Activated CD4-positive, alpha-beta memory T cell treated with anti-CD3 and anti-CD28 coated beads for 36 hours (primary cell): Measurements from ENCODE around the gene SCYGR7. TPM values are rescaled to one million over a fixed set of nuclear protein-coding genes. Genes with fewer than 3 reads are reported as not detected.

ENCODE experiments used
- CTCF ChIA-PET: fragments of 350-600 bp; sonication (Branson Sonifier 250); formaldehyde crosslinking; loops from one replicate; lab custom pipeline; 2021; ENCODE audit warnings: antibody characterized with exemption, inconsistent platforms; lab: Charles Lee
- POLR2A ChIA-PET: fragments of 350-600 bp; sonication (Branson Sonifier 250); formaldehyde crosslinking; loops from one replicate; lab custom pipeline; 2021; ENCODE audit warnings: antibody characterized with exemption; lab: Charles Lee
- DNase-seq: peaks from one replicate; pipeline ENCODE4 v3.0.0-alpha.2; 2020
- H3K27ac Mint-ChIP-seq: one replicate; pipeline ENCODE4 v1.8.0; 2021; ENCODE audit warnings: mixed read lengths
- H3K27me3 Mint-ChIP-seq: one replicate; pipeline ENCODE4 v1.8.0; 2021; ENCODE audit warnings: mixed read lengths
- H3K36me3 Mint-ChIP-seq: one replicate; pipeline ENCODE4 v1.8.0; 2021; ENCODE audit warnings: mixed read lengths
- H3K4me1 Mint-ChIP-seq: one replicate; pipeline ENCODE4 v1.8.0; 2021; ENCODE audit warnings: low read depth, mixed read lengths
- H3K4me3 Mint-ChIP-seq: one replicate; pipeline ENCODE4 v1.8.0; 2021; ENCODE audit warnings: mild to moderate bottlenecking, mixed read lengths
- H3K9me3 Mint-ChIP-seq: one replicate; pipeline ENCODE4 v1.8.0; 2021; ENCODE audit warnings: mixed read lengths
- intact Hi-C: fragments of 100-400 bp; cut with micrococcal nuclease; formaldehyde crosslinking; loops from one replicate; pipeline ENCODE4 v1.15.1; 2023
- total RNA-seq, 2 experiments: library from RNA; stranded (reverse); gene quantifications; one replicate each; pipeline ENCODE4 v1.2.3, GENCODE V29; 2021

Gene SCYGR7, protein sequence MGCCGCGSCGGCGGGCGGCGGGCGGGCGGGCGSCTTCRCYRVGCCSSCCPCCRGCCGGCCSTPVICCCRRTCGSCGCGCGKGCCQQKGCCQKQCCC
- total RNA-seq: not detected

DNA sequence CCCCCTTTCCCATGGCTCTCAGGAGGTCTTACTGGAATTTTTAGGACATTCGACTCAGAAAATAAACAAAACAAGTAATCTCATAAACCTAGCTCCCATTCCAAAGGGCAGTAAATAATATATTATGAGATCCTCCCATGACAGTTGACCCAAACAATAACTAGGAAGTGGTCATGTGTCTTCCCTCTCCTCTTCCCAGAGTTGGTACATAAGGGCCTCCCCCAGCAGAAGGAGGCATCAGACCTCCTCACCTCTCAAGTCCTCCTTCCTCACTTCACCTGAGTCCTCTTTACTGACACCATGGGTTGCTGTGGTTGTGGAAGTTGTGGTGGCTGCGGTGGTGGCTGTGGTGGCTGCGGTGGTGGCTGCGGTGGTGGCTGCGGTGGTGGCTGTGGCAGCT is at the start of gene SCYGR7:
SCYGR7 (plus strand) TSS at position 301 of the 400 bp plus-strand sequence; CDS start at position 301, 0 bp downstream.
- Mint-ChIP-seq H3K4me3 (no peak within 1 kb of the TSS), H3K9me3 (no peaks in the 10 kb centered on the region), H3K36me3 (no peaks in the 10 kb centered on the region), H3K4me1 (no peaks in the 10 kb centered on the region), H3K27ac (no peak within 1 kb of the TSS), H3K27me3 (peaks cover 10% of the 10 kb centered on the region)
- POLR2A ChIA-PET: no interaction called here
- no peak for DNase-seq
- CTCF ChIA-PET: no interaction called here
- intact Hi-C loops: no loop called here

DNA sequence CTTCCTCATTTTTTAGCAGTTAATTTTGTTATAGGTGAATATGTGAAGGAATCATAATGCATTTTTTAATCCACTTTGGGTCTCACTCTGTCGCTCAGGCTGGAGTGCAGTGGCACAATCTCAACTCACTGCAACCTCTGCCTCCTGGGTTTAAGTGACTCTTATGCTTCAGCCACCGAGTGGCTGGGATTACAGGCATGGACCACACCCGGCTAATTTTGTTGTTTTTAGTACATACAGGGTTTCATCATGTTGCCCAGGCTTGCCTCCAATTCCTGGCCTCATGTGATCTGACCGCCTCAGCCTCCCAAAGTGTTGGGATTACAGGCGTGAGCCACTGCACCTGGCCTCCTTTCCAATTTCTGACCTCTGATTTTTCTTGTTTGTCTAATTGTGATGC is 43.9 kb upstream of the SCYGR7 start:
- Mint-ChIP-seq H3K4me3 (no peak overlapping the region), H3K27me3 (peaks cover 6% of the 10 kb centered on the region)
- POLR2A ChIA-PET: no interaction called here

DNA sequence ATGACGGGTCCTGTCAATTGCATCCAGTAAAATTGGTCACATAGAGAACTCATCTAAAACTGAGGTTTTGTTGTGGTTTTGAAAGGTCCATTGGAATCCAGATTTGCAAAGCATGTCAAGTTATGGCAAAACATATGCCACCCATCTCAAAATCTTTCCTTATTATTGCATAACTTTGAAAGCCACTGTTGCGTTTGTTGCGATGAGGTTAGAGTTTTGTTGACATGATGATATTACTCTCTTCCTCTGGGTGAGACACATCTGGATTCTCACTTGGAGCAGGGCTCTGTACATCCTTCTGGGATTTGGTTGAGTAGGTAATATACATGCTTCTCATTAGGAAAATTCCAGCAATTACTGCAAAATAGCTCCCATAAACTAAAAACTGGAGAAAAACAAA is 40.9 kb upstream of the SCYGR7 start:
- no peaks in the 10 kb centered on the region for H3K9me3 Mint-ChIP-seq
- intact Hi-C loops: no loop called here

More for the DNA sequence above, 43.9 kb upstream of the SCYGR7 start:
- Mint-ChIP-seq H3K27ac (no peak overlapping the region), H3K36me3 (no peaks in the 10 kb centered on the region), H3K9me3 (no peaks in the 10 kb centered on the region), H3K4me1 (no peaks in the 10 kb centered on the region)
- intact Hi-C loops: no loop called here
- no peak for DNase-seq
- CTCF ChIA-PET: no interaction called here

GRCh38 chr2:227696990-227697679 is 31.0 kb upstream of the SCYGR7 start:
- no peak overlapping the region for H3K4me3 Mint-ChIP-seq
- no peak overlapping the region for H3K27ac Mint-ChIP-seq
- no peaks in the 10 kb centered on the region for H3K9me3 Mint-ChIP-seq
- ChIA-PET POLR2A (no interaction called here), CTCF (interaction anchor here (0.7 to 1.4 kb wide), 3 partner anchors 40 to 77 kb away, joined by 3 to 6 read pairs (median 4); no protein-coding TSS in a partner anchor)
- H3K4me1 Mint-ChIP-seq: no peaks in the 10 kb centered on the region
- peaks cover 5% of the 10 kb centered on the region for H3K27me3 Mint-ChIP-seq
- DNase-seq: no peak
- intact Hi-C loops: no loop called here
- H3K36me3 Mint-ChIP-seq: no peaks in the 10 kb centered on the region

More for the DNA sequence above, 40.9 kb upstream of the SCYGR7 start:
- DNase-seq: no peak
- Mint-ChIP-seq H3K36me3 (no peaks in the 10 kb centered on the region), H3K27me3 (peaks cover 12% of the 10 kb centered on the region), H3K4me3 (no peak overlapping the region), H3K27ac (no peak overlapping the region), H3K4me1 (no peaks in the 10 kb centered on the region)
- ChIA-PET CTCF (no interaction called here), POLR2A (no interaction called here)

DNA sequence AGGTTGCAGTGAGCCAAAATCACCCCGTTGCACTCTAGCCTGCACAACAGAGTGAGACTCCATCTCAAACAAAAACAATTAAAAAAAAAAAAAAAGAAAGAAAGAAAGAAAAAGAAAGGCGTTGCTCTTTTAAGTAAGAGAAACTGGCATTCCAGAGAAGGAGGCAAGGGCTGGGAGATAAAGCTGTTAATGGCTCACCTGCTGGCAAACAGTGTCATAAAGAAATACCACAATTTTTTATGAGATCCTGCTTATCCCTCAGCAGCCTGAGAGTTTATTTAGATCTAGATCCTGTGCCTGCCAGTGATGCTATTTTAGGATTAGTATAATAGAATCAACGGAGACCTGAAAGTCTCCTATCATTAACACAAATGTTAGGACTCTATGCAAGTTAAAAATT is 26.6 kb upstream of the SCYGR7 start:
- Mint-ChIP-seq H3K27me3 (peaks cover 15% of the 10 kb centered on the region), H3K4me1 (no peaks in the 10 kb centered on the region), H3K9me3 (no peaks in the 10 kb centered on the region), H3K27ac (no peak overlapping the region), H3K4me3 (no peak overlapping the region), H3K36me3 (no peaks in the 10 kb centered on the region)
- POLR2A ChIA-PET: no interaction called here
- CTCF ChIA-PET: no interaction called here
- intact Hi-C loops: no loop called here
- no peak for DNase-seq

GRCh38 chr2:227703280-227703732 is 24.8 kb upstream of the SCYGR7 start:
- intact Hi-C loops: no loop called here
- POLR2A ChIA-PET: no interaction called here
- Mint-ChIP-seq H3K27me3 (peaks cover 17% of the 10 kb centered on the region), H3K36me3 (no peaks in the 10 kb centered on the region), H3K27ac (no peak overlapping the region), H3K9me3 (no peaks in the 10 kb centered on the region), H3K4me1 (no peaks in the 10 kb centered on the region), H3K4me3 (no peak overlapping the region)
- DNase-seq: no peak
- CTCF ChIA-PET: no interaction called here

GRCh38 chr2:227703961-227704360 is 24.2 kb upstream of the SCYGR7 start:
- DNase-seq: no peak
- intact Hi-C loops: no loop called here
- peaks cover 18% of the 10 kb centered on the region for H3K27me3 Mint-ChIP-seq
- H3K36me3 Mint-ChIP-seq: no peaks in the 10 kb centered on the region
- no peak overlapping the region for H3K27ac Mint-ChIP-seq
- ChIA-PET CTCF (no interaction called here), POLR2A (no interaction called here)
- H3K9me3 Mint-ChIP-seq: no peaks in the 10 kb centered on the region
- no peaks in the 10 kb centered on the region for H3K4me1 Mint-ChIP-seq
- no peak overlapping the region for H3K4me3 Mint-ChIP-seq

DNA sequence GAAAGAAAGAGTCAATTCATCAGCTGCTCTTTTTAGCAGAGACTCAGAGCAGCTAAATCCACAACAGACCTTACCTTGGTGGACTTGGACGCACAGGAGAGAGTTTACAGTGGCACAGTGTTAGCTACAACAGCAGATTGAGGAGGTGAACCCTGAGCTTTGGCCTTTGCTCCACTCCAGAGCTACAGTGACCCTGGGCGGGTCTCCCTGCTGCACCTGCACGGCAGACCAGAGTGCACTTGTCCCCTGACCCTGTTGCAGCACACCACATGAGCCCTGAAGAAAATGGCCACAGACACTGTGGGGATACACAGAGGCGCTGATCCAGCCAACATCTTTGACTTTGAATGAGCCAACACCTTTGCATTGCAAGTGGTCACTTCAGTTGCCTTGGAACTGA is 21.3 kb upstream of the SCYGR7 start:
- ChIA-PET CTCF (no interaction called here), POLR2A (no interaction called here)
- DNase-seq: no peak
- Mint-ChIP-seq H3K27ac (no peak overlapping the region), H3K4me3 (no peak overlapping the region), H3K27me3 (peaks cover 19% of the 10 kb centered on the region), H3K4me1 (no peaks in the 10 kb centered on the region), H3K9me3 (no peaks in the 10 kb centered on the region), H3K36me3 (no peaks in the 10 kb centered on the region)
- intact Hi-C loops: no loop called here

DNA sequence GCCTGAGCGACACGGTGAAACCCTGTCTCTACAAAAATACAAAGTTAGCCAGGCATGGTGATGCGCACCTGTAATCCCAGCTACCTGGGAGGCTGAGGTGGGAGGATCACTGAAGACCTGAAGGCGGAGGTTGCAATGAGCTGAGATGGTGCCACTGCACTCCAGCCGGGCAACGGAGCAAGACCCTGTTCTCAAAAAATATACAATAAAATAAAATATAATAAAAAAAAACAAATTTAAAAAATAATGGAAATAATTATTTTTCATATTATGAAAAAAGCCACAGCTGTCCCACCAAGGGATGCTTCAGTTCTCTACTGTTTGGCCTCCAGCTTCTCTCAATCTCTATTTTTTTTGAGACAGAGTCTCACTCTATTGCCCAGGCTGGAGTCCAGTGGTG is 20.7 kb upstream of the SCYGR7 start:
- Mint-ChIP-seq H3K27me3 (peaks cover 19% of the 10 kb centered on the region), H3K27ac (no peak overlapping the region), H3K9me3 (no peaks in the 10 kb centered on the region), H3K4me3 (no peak overlapping the region), H3K36me3 (no peaks in the 10 kb centered on the region), H3K4me1 (no peaks in the 10 kb centered on the region)
- DNase-seq: no peak
- ChIA-PET POLR2A (no interaction called here), CTCF (no interaction called here)
- intact Hi-C loops: no loop called here

GRCh38 chr2:227710986-227711385 is 17.1 kb upstream of the SCYGR7 start:
- intact Hi-C loops: no loop called here
- ChIA-PET CTCF (no interaction called here), POLR2A (no interaction called here)
- H3K4me1 Mint-ChIP-seq: no peaks in the 10 kb centered on the region
- H3K27ac Mint-ChIP-seq: no peak overlapping the region
- no peaks in the 10 kb centered on the region for H3K9me3 Mint-ChIP-seq
- DNase-seq: no peak
- no peak overlapping the region for H3K4me3 Mint-ChIP-seq
- peaks cover 8% of the 10 kb centered on the region for H3K27me3 Mint-ChIP-seq
- H3K36me3 Mint-ChIP-seq: no peaks in the 10 kb centered on the region

DNA sequence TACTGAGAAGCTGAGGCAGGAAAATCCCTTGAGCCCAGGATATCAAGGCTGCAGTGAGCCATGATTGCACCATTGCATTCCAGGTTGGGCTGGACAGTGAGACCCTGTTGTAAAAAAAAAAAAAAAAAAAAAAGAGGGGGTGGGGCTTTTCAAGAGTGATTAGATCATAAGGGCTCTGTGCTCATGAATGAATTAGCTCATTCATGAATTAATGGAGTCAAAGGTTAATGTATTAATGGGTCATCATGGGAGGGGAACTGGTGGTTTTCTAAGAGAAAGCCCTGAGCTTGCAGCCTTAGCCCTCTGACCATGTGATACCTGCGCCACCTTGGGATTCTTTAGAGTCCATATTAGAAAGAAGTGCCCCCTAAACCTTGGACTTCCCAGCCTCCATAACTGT is 14.8 kb upstream of the SCYGR7 start:
- intact Hi-C loops: no loop called here
- Mint-ChIP-seq H3K4me1 (no peaks in the 10 kb centered on the region), H3K9me3 (no peaks in the 10 kb centered on the region), H3K27ac (no peak overlapping the region), H3K4me3 (no peak overlapping the region), H3K27me3 (peaks cover 11% of the 10 kb centered on the region), H3K36me3 (no peaks in the 10 kb centered on the region)
- DNase-seq: no peak
- POLR2A ChIA-PET: no interaction called here
- CTCF ChIA-PET: no interaction called here

DNA sequence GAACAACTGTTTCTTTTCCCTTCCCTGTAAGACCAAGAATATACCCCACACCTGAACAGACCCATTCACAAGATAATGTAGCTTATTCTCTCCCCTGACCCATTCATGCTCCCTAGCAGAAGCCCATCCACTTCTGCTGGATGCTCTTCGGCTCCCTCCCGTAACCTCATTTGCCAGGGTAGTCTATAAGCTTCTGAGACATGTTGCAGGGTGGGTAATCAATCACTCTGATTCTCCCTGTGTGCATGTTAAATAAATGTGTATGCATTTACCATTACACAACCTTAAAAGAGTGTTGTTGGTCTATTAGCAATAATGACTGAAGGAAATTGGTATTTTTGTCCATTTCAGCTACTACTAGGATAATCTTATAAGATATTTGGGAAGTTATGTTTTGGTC is 11.6 kb upstream of the SCYGR7 start:
- Mint-ChIP-seq H3K36me3 (no peaks in the 10 kb centered on the region), H3K9me3 (no peaks in the 10 kb centered on the region), H3K4me3 (no peak overlapping the region), H3K4me1 (no peaks in the 10 kb centered on the region), H3K27ac (no peak overlapping the region), H3K27me3 (peaks cover 9% of the 10 kb centered on the region)
- intact Hi-C loops: no loop called here
- DNase-seq: no peak
- ChIA-PET POLR2A (no interaction called here), CTCF (interaction anchor here (0.7 kb wide), 1 partner anchor 138 kb away, joined by 3 read pairs; no protein-coding TSS in a partner anchor)
